ENCODE results near the gene MINDY4.

The MINDY4 gene

GRCh38 chr7:30929686-30930085 is 158.5 kb downstream of the MINDY4 start:
- no peak overlapping the region for H3K4me3 ChIP-seq (ENCODE audit: low read depth, low read length)
- no peak for TF ChIP-seq CTCF (IDR thresholded peaks at IDR 0.05; ENCODE audit: insufficient read depth, low read depth, low read length, missing control alignments)
- DNase-seq (ENCODE audit: low read depth) = no peak

- no peak for TF ChIP-seq CTCF (IDR thresholded peaks at IDR 0.05; ENCODE audit: insufficient read depth, low read depth, low read length, missing control alignments)
- DNase-seq (ENCODE audit: low read depth) = no peak
Observed at GRCh38 chr7:30930621-30931020, 159.4 kb downstream of the MINDY4 start.

GRCh38 chr7:30931161-30931928 is 160.1 kb downstream of the MINDY4 start:
- TF ChIP-seq CTCF (IDR thresholded peaks at IDR 0.05; ENCODE audit: insufficient read depth, low read depth, low read length, missing control alignments) = no peak
- DNase-seq (ENCODE audit: low read depth) = no peak

More at GRCh38 chr7:30930621-30931020, 159.4 kb downstream of the MINDY4 start:
- H3K4me3 ChIP-seq (ENCODE audit: low read depth, low read length) = no peak overlapping the region

GRCh38 chr7:30931929-30932540 is 160.8 kb downstream of the MINDY4 start:
- no peak for DNase-seq (ENCODE audit: low read depth)
- TF ChIP-seq CTCF (IDR thresholded peaks at IDR 0.05; ENCODE audit: insufficient read depth, low read depth, low read length, missing control alignments) = no peak

More at GRCh38 chr7:30931161-30931928, 160.1 kb downstream of the MINDY4 start:
- no peak overlapping the region for H3K4me3 ChIP-seq (ENCODE audit: low read depth, low read length)

GRCh38 chr7:30932562-30932961 is 161.3 kb downstream of the MINDY4 start:
- no peak for TF ChIP-seq CTCF (IDR thresholded peaks at IDR 0.05; ENCODE audit: insufficient read depth, low read depth, low read length, missing control alignments)
- DNase-seq (ENCODE audit: low read depth) = no peak
- no peak overlapping the region for H3K4me3 ChIP-seq (ENCODE audit: low read depth, low read length)

More at GRCh38 chr7:30931929-30932540, 160.8 kb downstream of the MINDY4 start:
- no peak overlapping the region for H3K4me3 ChIP-seq (ENCODE audit: low read depth, low read length)

GRCh38 chr7:30933124-30933974 is 162.1 kb downstream of the MINDY4 start:
- DNase-seq (ENCODE audit: low read depth) = peak; percentile 0
- TF ChIP-seq CTCF (IDR thresholded peaks at IDR 0.05; ENCODE audit: insufficient read depth, low read depth, low read length, missing control alignments) = no peak

More at GRCh38 chr7:30933124-30933974, 162.1 kb downstream of the MINDY4 start:
- no peak overlapping the region for H3K4me3 ChIP-seq (ENCODE audit: low read depth, low read length)

Measured in GM12865 (cell line).